ENCODE results near the gene ENTREP3. TPM values are rescaled to one million over a fixed set of nuclear protein-coding genes. Genes with fewer than 3 reads are reported as not detected.

The ENTREP3 gene
- total and polyA plus RNA-seq, 2 experiments from 2014 or later: 39.5 to 59.2 TPM

- Histone ChIP-seq H3K9me3 (ENCODE audit: low read depth) (no peaks in the 10 kb centered on the region), H3K27me3 (no peaks in the 10 kb centered on the region), H3K4me3 (no peak overlapping the region), H3K27ac (no peak overlapping the region), H3K4me1 (ENCODE audit: low read depth) (no peaks in the 10 kb centered on the region), H3K36me3 (no peaks in the 10 kb centered on the region)
- DNase-seq (ENCODE audit: low read depth in 1 of 2, low spot score in 1 of 2): no peak
- no peak for TF ChIP-seq CTCF (IDR thresholded peaks at IDR 0.05; ENCODE audit: low read depth, low read length)
These were observed 29.2 kb upstream of the ENTREP3 start for GRCh38 chr1:155284476-155284875.

- no peak for DNase-seq (ENCODE audit: low read depth in 1 of 2, low spot score in 1 of 2)
- Histone ChIP-seq H3K36me3 (no peaks in the 10 kb centered on the region), H3K27me3 (no peaks in the 10 kb centered on the region), H3K9me3 (ENCODE audit: low read depth) (no peaks in the 10 kb centered on the region), H3K4me1 (ENCODE audit: low read depth) (no peaks in the 10 kb centered on the region), H3K27ac (no peak overlapping the region), H3K4me3 (no peak overlapping the region)
- no peak for TF ChIP-seq CTCF (IDR thresholded peaks at IDR 0.05; ENCODE audit: low read depth, low read length)
These were observed 27.3 kb upstream of the ENTREP3 start for GRCh38 chr1:155282488-155283091.

GRCh38 chr1:155279268-155279667 is 24.0 kb upstream of the ENTREP3 start:
- H3K4me1 ChIP-seq (ENCODE audit: low read depth): no peaks in the 10 kb centered on the region
- no peaks in the 10 kb centered on the region for H3K36me3 ChIP-seq
- H3K27ac ChIP-seq: no peak overlapping the region
- no peak for DNase-seq (ENCODE audit: low read depth in 1 of 2, low spot score in 1 of 2)
- no peaks in the 10 kb centered on the region for H3K27me3 ChIP-seq
- no peaks in the 10 kb centered on the region for H3K9me3 ChIP-seq (ENCODE audit: low read depth)
- TF ChIP-seq CTCF (IDR thresholded peaks at IDR 0.05; ENCODE audit: low read depth, low read length): no peak
- no peak overlapping the region for H3K4me3 ChIP-seq

GRCh38 chr1:155278689-155279160 is 23.4 kb upstream of the ENTREP3 start:
- TF ChIP-seq CTCF (IDR thresholded peaks at IDR 0.05; ENCODE audit: low read depth, low read length): no peak
- Histone ChIP-seq H3K4me1 (ENCODE audit: low read depth) (peaks cover 3% of the 10 kb centered on the region), H3K4me3 (no peak overlapping the region), H3K27me3 (no peaks in the 10 kb centered on the region), H3K9me3 (ENCODE audit: low read depth) (no peaks in the 10 kb centered on the region), H3K36me3 (no peaks in the 10 kb centered on the region), H3K27ac (no peak overlapping the region)
- no peak for DNase-seq (ENCODE audit: low read depth in 1 of 2, low spot score in 1 of 2)

GRCh38 chr1:155277902-155278688 is 22.8 kb upstream of the ENTREP3 start:
- TF ChIP-seq CTCF (IDR thresholded peaks at IDR 0.05; ENCODE audit: low read depth, low read length): peak; percentile 27
- H3K27ac ChIP-seq: no peak overlapping the region
- DNase-seq (ENCODE audit: low read depth in 1 of 2, low spot score in 1 of 2): peak; percentile 16 to 87

More at GRCh38 chr1:155277902-155278688, 22.8 kb upstream of the ENTREP3 start:
- Histone ChIP-seq H3K4me3 (peak overlapping the region; percentile 74), H3K4me1 (ENCODE audit: low read depth) (peaks cover 4% of the 10 kb centered on the region), H3K36me3 (no peaks in the 10 kb centered on the region), H3K9me3 (ENCODE audit: low read depth) (no peaks in the 10 kb centered on the region), H3K27me3 (no peaks in the 10 kb centered on the region)

Measured in cardiac muscle cell (in vitro differentiated cells and primary cell).